K562 (cell line): ENCODE data around the gene ECE2. TPM values are rescaled to one million over a fixed set of nuclear protein-coding genes. Genes with fewer than 3 reads are reported as not detected.

ENCODE experiments used
- ATAC-seq: fragments of 200-7000 bp; cut with Tn5 transposase; 3 replicates; pipeline ENCODE4 v1.9.1; 2020; ENCODE audit warnings: moderate library complexity
- BruUV-seq: library from RNA; stranded (reverse); fragments of 400-500 nt; replicated peaks from 2 replicates; lab custom pipeline; 2021; lab: Mats Ljungman, UMichigan
- CTCF ChIA-PET: fragments of 300-600 bp; formaldehyde crosslinking; extraction: SDS; loops from one replicate; lab custom pipeline; 2021; ENCODE audit warnings: low intra/inter-chr PET ratio; lab: Yijun Ruan, JAX
- POLR2A ChIA-PET: fragments of 300-600, 350-650 bp; sonication (Branson Sonifier 250); formaldehyde crosslinking; extraction: SDS; loops from one replicate; lab custom pipeline; 2021; ENCODE audit warnings: antibody characterized with exemption, inconsistent platforms; lab: Yijun Ruan, JAX
- DNase-seq, 4 experiments: peaks; one replicate each; pipeline versions ENCODE4 v3.0.0 to v3.0.0-alpha.2; 2011 to 2018; ENCODE audit warnings: low spot score in 3 of 4, mixed read lengths in 3 of 4; ENCODE audit errors: extremely low read depth in 1 of 4
- FAIRE-seq: peaks from 2 replicates; lab custom pipeline; 2011; peaks lifted over from hg19 to GRCh38; lab: Jason Lieb, UNC
- H2AFZ ChIP-seq: 2 replicates; pipeline ENCODE4 v1.6.0; 2011; ENCODE audit warnings: low read depth, low read length, control low read depth, inconsistent platforms
- H3K27ac ChIP-seq: fragments of 200-600 bp; 3 replicates; pipeline ENCODE4 v1.8.0; 2011; ENCODE audit warnings: low read depth, mild to moderate bottlenecking, control low read depth, inconsistent platforms, low read length, moderate library complexity, mixed read lengths; ENCODE audit errors: extremely low read depth
- H3K27me3 ChIP-seq, 2 experiments: fragments of 300-600 bp in 1 of 2; 2 replicates in 1 of 2; 3 replicates in 1 of 2; pipeline versions ENCODE4 v1.6.0 to v1.8.0; 2011; ENCODE audit warnings: inconsistent platforms in 2 of 2, low read length in 2 of 2, mild to moderate bottlenecking in 1 of 2, mixed read lengths in 1 of 2, moderate library complexity in 1 of 2; ENCODE audit not compliant: control insufficient read depth in 2 of 2, insufficient read depth in 2 of 2
- H3K36me3 ChIP-seq: fragments of 300-600 bp; 3 replicates; pipeline ENCODE4 v1.8.0; 2011; ENCODE audit warnings: mild to moderate bottlenecking, low read length, inconsistent platforms; ENCODE audit not compliant: control insufficient read depth, insufficient read depth
- H3K4me1 ChIP-seq, 2 experiments: fragments of 200-600 bp in 1 of 2; replicated peaks in 1 of 2; 2 replicates in 1 of 2; 3 replicates in 1 of 2; pipeline versions ENCODE4 v1.5.1 to v1.8.0; 2011; ENCODE audit warnings: inconsistent platforms in 2 of 2, low read length in 2 of 2, mild to moderate bottlenecking in 1 of 2, mixed read lengths in 1 of 2, moderate library complexity in 1 of 2; ENCODE audit not compliant: control insufficient read depth in 2 of 2, insufficient read depth in 2 of 2
- H3K4me2 ChIP-seq: 2 replicates; pipeline ENCODE4 v1.6.1; 2011; ENCODE audit warnings: low read length, control low read depth, inconsistent platforms, mixed read lengths; ENCODE audit not compliant: insufficient read depth
- H3K4me3 ChIP-seq: fragments of 200-600 bp; sonication (generic), shearing (Covaris generic); 2 replicates; pipeline ENCODE4 v1.5.1; 2016; ENCODE audit warnings: control low read depth, inconsistent platforms
- H3K79me2 ChIP-seq: fragments of 200-600 bp; 3 replicates; pipeline ENCODE4 v1.8.0; 2011; ENCODE audit warnings: low read length, inconsistent platforms; ENCODE audit not compliant: control insufficient read depth, insufficient read depth
- H3K9ac ChIP-seq, 2 experiments: 2 replicates each; pipeline versions ENCODE4 v1.6.0 to v1.6.1; 2011; ENCODE audit warnings: low read depth in 2 of 2, low read length in 2 of 2, control low read depth in 1 of 2, inconsistent platforms in 1 of 2, mild to moderate bottlenecking in 1 of 2, mixed read lengths in 1 of 2; ENCODE audit not compliant: insufficient read depth in 1 of 2
- H3K9me1 ChIP-seq: one replicate; pipeline ENCODE4 v1.6.0; 2011; ENCODE audit warnings: inconsistent platforms, mild to moderate bottlenecking, low read length, moderate library complexity; ENCODE audit not compliant: control insufficient read depth, insufficient read depth
- H3K9me3 ChIP-seq: replicated peaks from 2 replicates; pipeline ENCODE4 v1.5.1; 2011; ENCODE audit warnings: low read depth, low read length, inconsistent platforms; ENCODE audit not compliant: control insufficient read depth, insufficient read depth
- H4K20me1 ChIP-seq: replicated peaks from 2 replicates; pipeline ENCODE4 v1.6.1; 2011; ENCODE audit warnings: low read length, inconsistent platforms, mixed read lengths; ENCODE audit not compliant: control insufficient read depth, insufficient read depth
- CTBP1 ChIP-seq: fragments of 450-650 bp; IDR thresholded peaks from 2 replicates; pipeline ENCODE4 v1.6.1; 2016; ENCODE audit warnings: borderline replicate concordance
- GTF3C2 ChIP-seq: IDR thresholded peaks from 3 replicates; pipeline ENCODE4 v1.6.1; 2011; ENCODE audit warnings: borderline replicate concordance, mild to moderate bottlenecking, moderate library complexity; ENCODE audit not compliant: insufficient read length; ENCODE audit errors: extremely low read depth
- PHF20 ChIP-seq: fragments of 450-650 bp; IDR thresholded peaks from 2 replicates; pipeline ENCODE4 v1.6.1; 2018; ENCODE audit not compliant: partially characterized antibody
- SAP30 ChIP-seq: fragments of 200-600 bp; sonication (generic); IDR thresholded peaks from 2 replicates; pipeline ENCODE4 v1.6.1; 2012; ENCODE audit warnings: borderline replicate concordance, low read depth, mild to moderate bottlenecking, moderate library complexity, low read length, control low read depth, inconsistent platforms; ENCODE audit not compliant: insufficient read depth, poor library complexity, severe bottlenecking
- TOE1 ChIP-seq, 2 experiments: fragments of 450-650 bp in 1 of 2; sonication (generic) in 1 of 2; formaldehyde crosslinking in 1 of 2; IDR thresholded peaks; 2 replicates each; pipeline versions ENCODE4 v1.7.1 to v1.8.0; 2016 to 2022; ENCODE audit warnings: borderline replicate concordance in 2 of 2, mild to moderate bottlenecking in 2 of 2, antibody characterized with exemption in 1 of 2, inconsistent platforms in 1 of 2, low read depth in 1 of 2, missing genetic modification reagents in 1 of 2, moderate library complexity in 1 of 2
- ZNF12 ChIP-seq: sonication (generic); formaldehyde crosslinking; IDR thresholded peaks from 2 replicates; pipeline ENCODE4 v1.4.0; 2020; ENCODE audit warnings: mild to moderate bottlenecking, missing genetic modification reagents
- WGBS: fragments of 100-300 bp; shearing (Covaris generic); methylation state at CpG from one replicate; pipeline ENCODE4 v1.1.6; 2016; ENCODE audit warnings: low coverage, mixed read lengths; ENCODE audit not compliant: insufficient coverage; ENCODE audit errors: missing lambda C conversion rate; 5-methylcytosine and 5-hydroxymethylcytosine counted together
- in situ Hi-C: fragments of 300-500 bp; cut with MboI; formaldehyde crosslinking; loops from 4 replicates; pipeline ENCODE4 v1.15.0; 2018; ENCODE audit warnings: inconsistent platforms, mixed read lengths
- intact Hi-C: fragments of 100-400 bp; cut with micrococcal nuclease; formaldehyde crosslinking; loops from 2 replicates; pipeline ENCODE4 v1.14.2; 2022
- polyA plus RNA-seq, 8 experiments: library from polyadenylated mRNA; depleted of rRNA in 4 of 8; stranded (reverse) in 5 of 8; unstranded in 3 of 8; fragments of >200 nt; fragmentation: Nextera tagmentation in 2 of 8; fragmentation: Illumina TruSeq in 1 of 8; extraction: Ambion mirVana in 2 of 8; extraction: Trizol in 1 of 8; gene quantifications; 2 replicates each; pipeline versions ENCODE4 v1.2.1 to v1.2.3, GENCODE V29; 2011 to 2014; ENCODE audit warnings: inconsistent platforms in 1 of 8, missing spikeins in 1 of 8
- total RNA-seq, 7 experiments: library from RNA; depleted of rRNA in 6 of 7; stranded (reverse); fragments of >200 nt in 6 of 7; fragmentation: Illumina TruSeq in 2 of 7; extraction: Trizol in 2 of 7; gene quantifications; 2 replicates each; pipeline versions ENCODE4 v1.2.1 to v1.2.3, GENCODE V29; 2011 to 2021; ENCODE audit warnings: low replicate concordance in 1 of 7
- TF ChIP-seq, protein P1 (sequence below), 2 experiments: fragments of 450-650 bp; conservative IDR thresholded peaks; 2 replicates each; pipeline ENCODE4 v1.6.1; 2017; ENCODE audit warnings: mild to moderate bottlenecking in 2 of 2, moderate library complexity in 2 of 2
- TF ChIP-seq, protein P2 (sequence below): fragments of 450-650 bp; IDR thresholded peaks from 2 replicates; pipeline ENCODE4 v1.6.1; 2016; ENCODE audit warnings: borderline replicate concordance

The ECE2 gene
- total and polyA plus RNA-seq, 9 of the 15 experiments (the other 6 are each of a cell fraction or from before 2014, with no cell fraction given) = not detected

DNA sequence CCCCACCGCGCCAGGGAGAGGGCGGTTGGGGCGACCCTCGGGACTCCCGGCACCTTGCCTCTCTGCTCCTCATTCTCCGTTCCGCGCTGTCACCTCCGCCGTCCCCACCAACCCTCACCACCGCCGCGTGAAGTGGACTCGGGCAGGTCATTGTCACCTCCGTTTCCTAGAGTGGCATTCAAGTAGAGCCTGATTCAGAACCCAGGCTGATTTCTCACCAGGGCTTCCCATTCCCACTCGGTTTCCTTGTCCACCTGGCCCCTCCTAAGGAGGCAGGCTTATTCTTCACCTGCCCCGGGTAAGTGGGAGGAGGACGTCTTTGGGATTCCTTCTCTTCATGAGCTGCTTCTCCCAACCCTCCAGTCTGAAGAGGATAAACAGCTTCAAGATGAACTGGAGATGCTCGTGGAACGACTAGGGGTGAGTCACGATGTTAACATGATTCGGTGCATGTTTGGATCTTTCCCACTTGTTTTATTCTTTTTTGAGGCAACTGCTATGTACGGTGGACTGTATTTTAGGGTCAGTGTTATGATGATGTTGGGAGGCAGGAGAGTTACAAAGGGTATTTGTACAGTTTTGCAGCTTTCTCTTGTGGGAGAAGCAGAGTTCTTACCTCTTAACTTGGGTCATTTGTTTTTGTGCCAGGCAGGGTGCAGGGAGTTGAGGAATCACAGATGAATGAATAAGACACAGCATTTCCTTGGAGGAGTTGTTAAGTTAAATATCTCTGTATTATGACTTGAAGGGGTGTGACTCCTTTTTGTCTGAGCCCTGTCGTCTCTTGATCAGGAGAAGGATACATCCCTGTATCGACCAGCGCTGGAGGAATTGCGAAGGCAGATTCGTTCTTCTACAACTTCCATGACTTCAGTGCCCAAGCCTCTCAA, 23.9 kb downstream of the ECE2 start:
- peaks cover 49% of the 10 kb centered on the region for H3K36me3 ChIP-seq
- H3K9ac ChIP-seq = peak overlapping the region; percentile 87 to 98
- peak overlapping the region; percentile 74 for H3K27ac ChIP-seq
- intact Hi-C loops (loop anchor here (2.0 to 5.0 kb wide), 3 partner anchors 15 to 127 kb away; partner anchors contain the start of genes ALG3, AP2M1, EEF1AKMT4 and EIF4G1), in situ Hi-C loops (no loop called here)
- H4K20me1 ChIP-seq = no peaks in the 10 kb centered on the region; the same call in 1 of the 2 replicates
- no peaks in the 10 kb centered on the region for H3K9me3 ChIP-seq
- ATAC-seq = peak; percentile 5
- POLR2A ChIA-PET = interaction anchor here (0.6 to 1.4 kb wide), 4 partner anchors 9 to 66 kb away, joined by 3 to 8 read pairs (median 4); no protein-coding TSS in a partner anchor
- DNase-seq = peak in 1 of 4 experiments; percentile 41
- WGBS = 6% methylated on average over 29 of the region's 29 CpGs
- no peaks in the 10 kb centered on the region for H3K27me3 ChIP-seq
- CTCF ChIA-PET = no interaction called here
- H3K4me2 ChIP-seq = peak overlapping the region; percentile 94
- peak; percentile 54 for FAIRE-seq
- peaks cover 7 to 9% of the 10 kb centered on the region in 2 experiments; a peak in 4 of 5 replicates for H3K4me1 ChIP-seq
- BruUV-seq = no TSS peak
- H3K79me2 ChIP-seq = peaks cover 30% of the 10 kb centered on the region
- H3K4me3 ChIP-seq = peak overlapping the region; percentile 84
- H2AFZ ChIP-seq = peak overlapping the region; percentile 66
- no peaks in the 10 kb centered on the region for H3K9me1 ChIP-seq
- peak; percentile 45 for TF ChIP-seq SAP30
- 0 out of 2 replicates have a peak, but pooled peaks have one; percentile 16 for TF ChIP-seq ZNF12 (CRISPR knock-in tag)
- peak; percentile 6 for TF ChIP-seq PHF20
- 0 out of 2 replicates have a peak, but pooled peaks have one; percentile 5 for TF ChIP-seq CTBP1
- TF ChIP-seq, protein P1, sequence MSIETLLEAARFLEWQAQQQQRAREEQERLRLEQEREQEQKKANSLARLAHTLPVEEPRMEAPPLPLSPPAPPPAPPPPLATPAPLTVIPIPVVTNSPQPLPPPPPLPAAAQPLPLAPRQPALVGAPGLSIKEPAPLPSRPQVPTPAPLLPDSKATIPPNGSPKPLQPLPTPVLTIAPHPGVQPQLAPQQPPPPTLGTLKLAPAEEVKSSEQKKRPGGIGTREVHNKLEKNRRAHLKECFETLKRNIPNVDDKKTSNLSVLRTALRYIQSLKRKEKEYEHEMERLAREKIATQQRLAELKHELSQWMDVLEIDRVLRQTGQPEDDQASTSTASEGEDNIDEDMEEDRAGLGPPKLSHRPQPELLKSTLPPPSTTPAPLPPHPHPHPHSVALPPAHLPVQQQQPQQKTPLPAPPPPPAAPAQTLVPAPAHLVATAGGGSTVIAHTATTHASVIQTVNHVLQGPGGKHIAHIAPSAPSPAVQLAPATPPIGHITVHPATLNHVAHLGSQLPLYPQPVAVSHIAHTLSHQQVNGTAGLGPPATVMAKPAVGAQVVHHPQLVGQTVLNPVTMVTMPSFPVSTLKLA (conservative IDR thresholded peaks at IDR 0.05) = 0 out of 4 replicates have a peak, but pooled peaks of 1 of the 2 experiments have one; percentile 3
- TF ChIP-seq TOE1 (IDR thresholded peaks at IDR 0.05; ENCODE audit: borderline replicate concordance) = no peak
- 0 out of 2 replicates have a peak, but pooled peaks have one; percentile 45 for TF ChIP-seq TOE1 (CRISPR knock-in tag; IDR thresholded peaks at IDR 0.05; ENCODE audit: borderline replicate concordance, low read depth)
- TF ChIP-seq GTF3C2 = no peak
- TF ChIP-seq, protein P2, sequence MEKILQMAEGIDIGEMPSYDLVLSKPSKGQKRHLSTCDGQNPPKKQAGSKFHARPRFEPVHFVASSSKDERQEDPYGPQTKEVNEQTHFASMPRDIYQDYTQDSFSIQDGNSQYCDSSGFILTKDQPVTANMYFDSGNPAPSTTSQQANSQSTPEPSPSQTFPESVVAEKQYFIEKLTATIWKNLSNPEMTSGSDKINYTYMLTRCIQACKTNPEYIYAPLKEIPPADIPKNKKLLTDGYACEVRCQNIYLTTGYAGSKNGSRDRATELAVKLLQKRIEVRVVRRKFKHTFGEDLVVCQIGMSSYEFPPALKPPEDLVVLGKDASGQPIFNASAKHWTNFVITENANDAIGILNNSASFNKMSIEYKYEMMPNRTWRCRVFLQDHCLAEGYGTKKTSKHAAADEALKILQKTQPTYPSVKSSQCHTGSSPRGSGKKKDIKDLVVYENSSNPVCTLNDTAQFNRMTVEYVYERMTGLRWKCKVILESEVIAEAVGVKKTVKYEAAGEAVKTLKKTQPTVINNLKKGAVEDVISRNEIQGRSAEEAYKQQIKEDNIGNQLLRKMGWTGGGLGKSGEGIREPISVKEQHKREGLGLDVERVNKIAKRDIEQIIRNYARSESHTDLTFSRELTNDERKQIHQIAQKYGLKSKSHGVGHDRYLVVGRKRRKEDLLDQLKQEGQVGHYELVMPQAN = peak; percentile 76
